GM23248 (cell line): Measurements from ENCODE around the gene HEPH. TPM values are rescaled to one million over a fixed set of nuclear protein-coding genes. Genes with fewer than 3 reads are reported as not detected.
A peak's percentile ranks its signal among the peaks of the same experiment; 100 is the strongest.
"Not testable (repeated sequence)": the region's sequence is repeated elsewhere in the genome, so short reads cannot be mapped to it uniquely, and the experiment has no call there.

Experiments
- DNase-seq: peaks from one replicate; pipeline ENCODE4 v3.0.0-alpha.2; 2015
- H2AFZ ChIP-seq: fragments of 200-600 bp; sonication (generic); 2 replicates; pipeline ENCODE4 v1.6.1; 2016; ENCODE audit warnings: antibody characterized with exemption
- H3F3A ChIP-seq: fragments of 200-600 bp; sonication (generic); 2 replicates; pipeline ENCODE4 v1.6.1; 2016; ENCODE audit warnings: mild to moderate bottlenecking, antibody characterized with exemption, mixed run types; ENCODE audit not compliant: insufficient read depth
- H3K27ac ChIP-seq: fragments of 200-600 bp; sonication (generic); 2 replicates; pipeline ENCODE4 v1.5.1; 2016; ENCODE audit warnings: mild to moderate bottlenecking
- H3K27me3 ChIP-seq: fragments of 200-600 bp; sonication (generic); replicated peaks from 2 replicates; pipeline ENCODE4 v1.6.1; 2016; ENCODE audit warnings: mild to moderate bottlenecking; ENCODE audit not compliant: insufficient read depth
- H3K36me3 ChIP-seq: fragments of 200-600 bp; sonication (generic); 2 replicates; pipeline ENCODE4 v1.6.1; 2016; ENCODE audit warnings: low read depth, mild to moderate bottlenecking
- H3K4me1 ChIP-seq: fragments of 200-600 bp; sonication (generic); 2 replicates; pipeline ENCODE4 v1.6.1; 2016; ENCODE audit warnings: mild to moderate bottlenecking; ENCODE audit not compliant: insufficient read depth
- H3K4me2 ChIP-seq: fragments of 200-600 bp; sonication (generic); one replicate; pipeline ENCODE4 v1.6.1; 2016; ENCODE audit warnings: mild to moderate bottlenecking; ENCODE audit not compliant: unreplicated experiment
- H3K4me3 ChIP-seq: fragments of 200-600 bp; sonication (generic); 2 replicates; pipeline ENCODE4 v1.5.1; 2016; ENCODE audit warnings: mild to moderate bottlenecking
- H3K79me2 ChIP-seq: fragments of 200-600 bp; sonication (generic); 2 replicates; pipeline ENCODE4 v1.6.1; 2016; ENCODE audit warnings: mild to moderate bottlenecking; ENCODE audit not compliant: insufficient read depth
- H3K9ac ChIP-seq: fragments of 200-600 bp; sonication (generic); 2 replicates; pipeline ENCODE4 v1.6.1; 2016; ENCODE audit warnings: mild to moderate bottlenecking
- H3K9me2 ChIP-seq: fragments of 200-600 bp; sonication (generic); 2 replicates; pipeline ENCODE4 v1.6.1; 2016; ENCODE audit warnings: mixed run types, mild to moderate bottlenecking, moderate library complexity; ENCODE audit not compliant: insufficient read depth
- H3K9me3 ChIP-seq: fragments of 200-600 bp; sonication (generic); one replicate; pipeline ENCODE4 v1.6.1; 2017; ENCODE audit warnings: low read depth
- H4K20me1 ChIP-seq: fragments of 200-600 bp; sonication (generic); 2 replicates; pipeline ENCODE4 v1.6.0; 2016; ENCODE audit not compliant: insufficient read depth
- EZH2 ChIP-seq: fragments of 200-600 bp; sonication (generic); IDR thresholded peaks from 2 replicates; pipeline ENCODE4 v1.6.1; 2018; ENCODE audit warnings: antibody characterized with exemption, mild to moderate bottlenecking; ENCODE audit not compliant: insufficient read depth, poor library complexity, severe bottlenecking
- EZH2phosphoT487 ChIP-seq: fragments of 200-600 bp; sonication (generic); IDR thresholded peaks from 2 replicates; pipeline ENCODE4 v1.6.1; 2018; ENCODE audit warnings: antibody characterized with exemption, moderate library complexity, mild to moderate bottlenecking, low read depth; ENCODE audit not compliant: insufficient read depth
- WGBS, 2 experiments: methylation state at CpG; one replicate each; pipeline ENCODE4 v1.1.6; 2015 to 2017; ENCODE audit warnings: low lambda C conversion rate in 2 of 2, low coverage in 1 of 2; ENCODE audit errors: missing lambda C conversion rate in 2 of 2; 5-methylcytosine and 5-hydroxymethylcytosine counted together
- in situ Hi-C: fragments of 300-500 bp; cut with MboI; formaldehyde crosslinking; loops from 2 replicates; pipeline ENCODE4 v1.15.0; 2020
- polyA plus RNA-seq: library from polyadenylated mRNA; unstranded; fragments of >200 nt; fragmentation: Nextera tagmentation; extraction: Ambion mirVana; gene quantifications from 2 replicates; pipeline ENCODE4 v1.2.1, GENCODE V29; 2016
- total RNA-seq: library from RNA; depleted of rRNA; stranded (reverse); fragments of >200 nt; shearing (Covaris generic); gene quantifications from 2 replicates; pipeline ENCODE4 v1.2.3, GENCODE V29; 2014; rRNA removed

Gene HEPH, protein sequence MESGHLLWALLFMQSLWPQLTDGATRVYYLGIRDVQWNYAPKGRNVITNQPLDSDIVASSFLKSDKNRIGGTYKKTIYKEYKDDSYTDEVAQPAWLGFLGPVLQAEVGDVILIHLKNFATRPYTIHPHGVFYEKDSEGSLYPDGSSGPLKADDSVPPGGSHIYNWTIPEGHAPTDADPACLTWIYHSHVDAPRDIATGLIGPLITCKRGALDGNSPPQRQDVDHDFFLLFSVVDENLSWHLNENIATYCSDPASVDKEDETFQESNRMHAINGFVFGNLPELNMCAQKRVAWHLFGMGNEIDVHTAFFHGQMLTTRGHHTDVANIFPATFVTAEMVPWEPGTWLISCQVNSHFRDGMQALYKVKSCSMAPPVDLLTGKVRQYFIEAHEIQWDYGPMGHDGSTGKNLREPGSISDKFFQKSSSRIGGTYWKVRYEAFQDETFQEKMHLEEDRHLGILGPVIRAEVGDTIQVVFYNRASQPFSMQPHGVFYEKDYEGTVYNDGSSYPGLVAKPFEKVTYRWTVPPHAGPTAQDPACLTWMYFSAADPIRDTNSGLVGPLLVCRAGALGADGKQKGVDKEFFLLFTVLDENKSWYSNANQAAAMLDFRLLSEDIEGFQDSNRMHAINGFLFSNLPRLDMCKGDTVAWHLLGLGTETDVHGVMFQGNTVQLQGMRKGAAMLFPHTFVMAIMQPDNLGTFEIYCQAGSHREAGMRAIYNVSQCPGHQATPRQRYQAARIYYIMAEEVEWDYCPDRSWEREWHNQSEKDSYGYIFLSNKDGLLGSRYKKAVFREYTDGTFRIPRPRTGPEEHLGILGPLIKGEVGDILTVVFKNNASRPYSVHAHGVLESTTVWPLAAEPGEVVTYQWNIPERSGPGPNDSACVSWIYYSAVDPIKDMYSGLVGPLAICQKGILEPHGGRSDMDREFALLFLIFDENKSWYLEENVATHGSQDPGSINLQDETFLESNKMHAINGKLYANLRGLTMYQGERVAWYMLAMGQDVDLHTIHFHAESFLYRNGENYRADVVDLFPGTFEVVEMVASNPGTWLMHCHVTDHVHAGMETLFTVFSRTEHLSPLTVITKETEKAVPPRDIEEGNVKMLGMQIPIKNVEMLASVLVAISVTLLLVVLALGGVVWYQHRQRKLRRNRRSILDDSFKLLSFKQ
- 28.2 and 42.4 TPM in 2 replicates for total RNA-seq
- 14.3 and 15.2 TPM in 2 replicates for polyA plus RNA-seq

DNA sequence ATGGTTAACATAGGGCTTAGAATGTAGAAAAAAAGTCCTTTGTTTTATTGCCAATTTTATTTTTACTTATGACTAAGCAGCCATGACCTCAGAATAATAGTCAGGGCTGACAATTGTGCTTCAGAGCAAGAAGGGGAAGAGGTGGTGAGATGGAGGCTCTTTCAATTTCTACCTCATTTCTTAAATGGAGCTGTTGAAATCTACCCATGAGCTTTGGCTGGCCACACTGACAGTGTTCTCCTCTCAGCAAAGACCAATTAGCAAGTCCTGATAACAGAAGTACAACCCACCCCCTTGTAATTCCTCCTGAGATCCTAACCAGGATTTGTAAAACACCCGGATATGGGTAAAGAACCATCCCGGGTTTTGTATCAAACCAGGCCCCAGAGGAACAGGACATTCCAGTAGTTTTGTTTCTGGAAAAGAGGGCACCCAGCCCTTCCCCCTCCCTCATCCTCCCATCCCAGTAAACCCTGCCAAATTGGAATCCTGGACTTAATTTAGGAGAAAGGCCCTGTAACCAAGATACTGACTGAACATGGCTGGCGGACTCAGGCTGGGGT, at the start of gene HEPH:
Gene HEPH, plus strand, starts transcription at position 399 of the 563 bp plus-strand sequence. CDS start 6,324 bp downstream, outside the sequence.
- no peak for TF ChIP-seq EZH2
- TF ChIP-seq EZH2phosphoT487: no peak
- peak within 1 kb of the TSS; percentile 87 for H2AFZ ChIP-seq
- H3K36me3 ChIP-seq: no peaks in the 10 kb centered on the region
- peaks cover 11% of the 10 kb centered on the region; the same call in 1 of the 2 replicates for H3F3A ChIP-seq
- peak within 1 kb of the TSS; percentile 67 for H3K9ac ChIP-seq
- no peaks in the 10 kb centered on the region for H3K9me3 ChIP-seq
- H4K20me1 ChIP-seq: no peaks in the 10 kb centered on the region
- peaks cover 11% of the 10 kb centered on the region; the same call in 1 of the 2 replicates for H3K79me2 ChIP-seq
- H3K4me3 ChIP-seq: peak within 1 kb of the TSS; percentile 71
- WGBS, 2 experiments: 0% methylated on average over 3 of the region's 3 CpGs
- peak within 1 kb of the TSS; percentile 78 for H3K4me2 ChIP-seq
- no peaks in the 10 kb centered on the region for H3K9me2 ChIP-seq
- in situ Hi-C loops: loop anchor here (25.0 kb wide), 1 partner anchor 602 kb away; no protein-coding TSS in a partner anchor
- H3K4me1 ChIP-seq: peaks cover 11% of the 10 kb centered on the region
- H3K27ac ChIP-seq: peak within 1 kb of the TSS; percentile 41
- peak; percentile 63 for DNase-seq
- H3K27me3 ChIP-seq: no peaks in the 10 kb centered on the region

DNA sequence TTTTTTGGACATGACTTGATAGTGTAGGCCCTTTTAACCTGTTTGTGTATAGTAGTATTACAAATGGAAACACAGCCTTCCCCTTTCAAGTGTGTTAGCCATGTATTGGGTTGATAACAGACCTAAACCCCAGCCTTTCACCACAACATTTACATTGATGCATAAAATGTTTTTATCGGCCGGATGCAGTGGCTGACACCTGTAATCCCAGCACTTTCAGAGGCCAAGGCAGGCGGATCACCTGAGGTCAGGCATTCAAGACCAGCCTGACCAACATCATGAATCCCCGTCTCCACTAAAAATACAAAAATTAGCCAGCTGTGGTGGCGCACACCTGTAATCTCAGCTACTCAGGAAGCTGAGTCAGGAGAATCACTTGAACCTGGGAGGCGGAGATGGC, 45.3 kb upstream of the HEPH start:
- H3K9me3 ChIP-seq, in situ Hi-C loops, H3K79me2 ChIP-seq, H3K4me2 ChIP-seq, H3K27ac ChIP-seq, H4K20me1 ChIP-seq, DNase-seq, H3K4me1 ChIP-seq, H3F3A ChIP-seq, H2AFZ ChIP-seq, H3K36me3 ChIP-seq, H3K4me3 ChIP-seq, H3K27me3 ChIP-seq, H3K9me2 ChIP-seq, H3K9ac ChIP-seq: not testable (repeated sequence)
- 41 to 66% methylated on average over 5 to 6 of the region's 6 CpGs for WGBS, 2 experiments

DNA sequence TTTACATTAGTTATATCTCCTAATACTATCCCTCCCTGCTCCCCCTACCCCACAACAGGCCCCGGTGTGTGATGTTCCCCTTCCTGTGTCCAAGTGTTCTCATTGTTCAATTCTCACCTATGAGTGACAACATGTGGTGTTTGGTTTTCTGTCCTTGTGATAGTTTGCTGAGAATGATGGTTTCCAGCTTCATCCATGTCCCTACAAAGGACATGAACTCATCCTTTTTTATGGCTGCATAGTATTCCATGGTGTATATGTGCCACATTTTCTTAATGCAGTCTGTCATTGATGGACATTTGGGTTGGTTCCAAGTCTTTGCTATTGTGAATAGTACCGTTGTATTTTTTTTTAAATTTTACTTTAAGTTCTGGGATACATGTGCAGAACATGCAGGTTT, 42.7 kb upstream of the HEPH start:
- 8 to 37% methylated on average over 1 to 2 of the region's 2 CpGs for WGBS, 2 experiments
- H2AFZ ChIP-seq, H3K36me3 ChIP-seq, H3K79me2 ChIP-seq, H3K4me1 ChIP-seq, H3F3A ChIP-seq, H3K9me2 ChIP-seq, H3K9me3 ChIP-seq, H4K20me1 ChIP-seq, DNase-seq, in situ Hi-C loops, H3K27ac ChIP-seq, H3K27me3 ChIP-seq, H3K4me3 ChIP-seq, H3K9ac ChIP-seq, H3K4me2 ChIP-seq: not testable (repeated sequence)

DNA sequence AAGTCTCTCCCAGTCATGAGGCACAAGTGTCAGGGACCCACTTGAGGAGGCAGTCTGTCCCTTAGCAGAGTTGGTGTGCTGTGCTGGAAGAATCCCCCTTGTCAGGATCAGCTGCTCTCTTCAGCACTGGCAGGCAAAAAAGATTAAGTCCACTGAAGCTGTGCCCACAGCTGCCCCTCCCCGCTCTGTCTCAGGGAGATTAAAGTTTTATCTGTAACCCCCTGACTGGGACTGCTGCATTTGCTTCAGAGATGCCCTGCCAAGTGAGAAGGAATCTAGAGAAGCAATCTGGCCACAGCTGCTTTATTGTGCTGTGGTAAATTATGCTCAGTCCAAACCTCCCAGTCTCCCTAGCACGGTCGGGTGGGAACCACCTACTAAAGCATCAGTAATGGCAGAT, 37.4 kb upstream of the HEPH start:
- Histone ChIP-seq H3K4me3 (no peak overlapping the region), H3K36me3 (no peaks in the 10 kb centered on the region), H3K4me1 (no peaks in the 10 kb centered on the region), H2AFZ (no peak overlapping the region), H4K20me1 (no peaks in the 10 kb centered on the region), H3K4me2 (no peak overlapping the region), H3K9me2 (no peaks in the 10 kb centered on the region), H3F3A (no peaks in the 10 kb centered on the region), H3K27me3 (no peaks in the 10 kb centered on the region), H3K9me3 (no peaks in the 10 kb centered on the region), H3K79me2 (no peaks in the 10 kb centered on the region), H3K27ac (no peak overlapping the region), H3K9ac (no peak overlapping the region)
- no peak for DNase-seq
- in situ Hi-C loops: no loop called here
- no peak for TF ChIP-seq EZH2
- TF ChIP-seq EZH2phosphoT487: no peak
- 6 to 15% methylated on average over 3 of the region's 3 CpGs for WGBS, 2 experiments
